GM23338 (cell line): Measurements from ENCODE around the gene ETV6. TPM values are rescaled to one million over a fixed set of nuclear protein-coding genes. Genes with fewer than 3 reads are reported as not detected.

Experiments
- ATAC-seq: fragments of 200-7000 bp; cut with Tn5 transposase; 3 replicates; pipeline ENCODE4 v1.9.1; 2020
- DNase-seq: peaks from one replicate; pipeline ENCODE4 v3.0.0-alpha.2; 2015; ENCODE audit warnings: low spot score
- H2AFZ ChIP-seq: fragments of 200-600 bp; sonication (generic); 2 replicates; pipeline ENCODE4 v1.8.0; 2016; ENCODE audit warnings: antibody characterized with exemption, mild to moderate bottlenecking, moderate library complexity
- H3F3A ChIP-seq: fragments of 200-600 bp; sonication (generic); replicated peaks from 2 replicates; pipeline ENCODE4 v1.8.0; 2017; ENCODE audit warnings: antibody characterized with exemption, mixed run types, low read depth
- H3K27ac ChIP-seq: fragments of 200-600 bp; sonication (generic); 2 replicates; pipeline ENCODE4 v1.6.1; 2016; ENCODE audit warnings: low read depth
- H3K27me3 ChIP-seq: fragments of 200-600 bp; sonication (generic); 2 replicates; pipeline ENCODE4 v1.8.0; 2016; ENCODE audit warnings: mild to moderate bottlenecking, mixed run types, moderate library complexity; ENCODE audit not compliant: insufficient read depth
- H3K36me3 ChIP-seq: fragments of 200-600 bp; sonication (generic); 2 replicates; pipeline ENCODE4 v1.8.0; 2016; ENCODE audit warnings: mild to moderate bottlenecking; ENCODE audit not compliant: insufficient read depth
- H3K4me1 ChIP-seq: fragments of 200-600 bp; sonication (generic); 2 replicates; pipeline ENCODE4 v1.8.0; 2016; ENCODE audit warnings: mild to moderate bottlenecking, moderate library complexity; ENCODE audit not compliant: insufficient read depth
- H3K4me2 ChIP-seq: fragments of 200-600 bp; sonication (generic); 2 replicates; pipeline ENCODE4 v1.7.1; 2017; ENCODE audit warnings: mixed run types
- H3K4me3 ChIP-seq: fragments of 200-600 bp; sonication (generic); 2 replicates; pipeline ENCODE4 v1.6.1; 2016; ENCODE audit warnings: mixed run types
- H3K79me2 ChIP-seq: fragments of 200-600 bp; sonication (generic); replicated peaks from 2 replicates; pipeline ENCODE4 v1.8.0; 2017; ENCODE audit warnings: mild to moderate bottlenecking; ENCODE audit not compliant: insufficient read depth
- H3K9me2 ChIP-seq: fragments of 200-600 bp; sonication (generic); 2 replicates; pipeline ENCODE4 v1.8.0; 2017; ENCODE audit not compliant: insufficient read depth
- H4K20me1 ChIP-seq: fragments of 200-600 bp; sonication (generic); replicated peaks from 2 replicates; pipeline ENCODE4 v1.8.0; 2017; ENCODE audit warnings: mild to moderate bottlenecking; ENCODE audit not compliant: insufficient read depth
- H3K27ac Mint-ChIP-seq: 2 replicates; pipeline ENCODE4 v1.8.0; 2020; ENCODE audit warnings: inconsistent platforms, mild to moderate bottlenecking, moderate library complexity, mixed read lengths
- H3K27me3 Mint-ChIP-seq: 3 replicates; pipeline ENCODE4 v1.8.0; 2022; ENCODE audit warnings: low read depth, mild to moderate bottlenecking, moderate library complexity, mixed read lengths, inconsistent platforms; ENCODE audit not compliant: insufficient read depth, poor library complexity
- H3K36me3 Mint-ChIP-seq: 3 replicates; pipeline ENCODE4 v1.8.0; 2021; ENCODE audit warnings: low read depth, mild to moderate bottlenecking, inconsistent platforms, moderate library complexity, mixed read lengths
- H3K4me1 Mint-ChIP-seq: 3 replicates; pipeline ENCODE4 v1.8.0; 2020; ENCODE audit warnings: mild to moderate bottlenecking, inconsistent platforms, mixed read lengths
- H3K4me3 Mint-ChIP-seq: 3 replicates; pipeline ENCODE4 v1.8.0; 2021; ENCODE audit warnings: moderate library complexity, mild to moderate bottlenecking, inconsistent platforms, mixed read lengths
- H3K9me3 Mint-ChIP-seq: 3 replicates; pipeline ENCODE4 v1.8.0; 2020; ENCODE audit warnings: moderate library complexity, mild to moderate bottlenecking, inconsistent platforms, mixed read lengths
- CREB1 ChIP-seq: fragments of 250-450 bp; sonication (Bioruptor Pico); IDR thresholded peaks from 2 replicates; pipeline ENCODE4 v1.5.0; 2020; ENCODE audit warnings: low read depth, mild to moderate bottlenecking, moderate library complexity
- CTCF ChIP-seq, 2 experiments: fragments of 200-600 bp in 1 of 2; sonication (generic) in 1 of 2; conservative IDR thresholded peaks; 2 replicates each; pipeline versions ENCODE4 v1.5.1 to v1.6.1; 2016 to 2017; ENCODE audit warnings: antibody characterized with exemption in 2 of 2, low read depth in 2 of 2, mild to moderate bottlenecking in 2 of 2, moderate library complexity in 1 of 2
- ETS1 ChIP-seq: IDR thresholded peaks from 2 replicates; pipeline ENCODE4 v1.6.1; 2016; ENCODE audit warnings: antibody characterized with exemption
- EZH2 ChIP-seq: fragments of 200-600 bp; sonication (generic); IDR thresholded peaks from one replicate; pipeline ENCODE4 v1.8.0; 2017; ENCODE audit warnings: antibody characterized with exemption, mild to moderate bottlenecking, low read depth; ENCODE audit not compliant: unreplicated experiment
- EZH2phosphoT487 ChIP-seq: fragments of 200-600 bp; sonication (generic); IDR thresholded peaks from one replicate; pipeline ENCODE4 v1.8.1; 2018; ENCODE audit warnings: antibody characterized with exemption; ENCODE audit not compliant: unreplicated experiment
- JUNB ChIP-seq: IDR thresholded peaks from one replicate; pipeline ENCODE4 v1.6.1; 2016; ENCODE audit warnings: antibody characterized with exemption; ENCODE audit not compliant: unreplicated experiment
- NANOG ChIP-seq: IDR thresholded peaks from 2 replicates; pipeline ENCODE4 v1.6.1; 2016; ENCODE audit warnings: antibody characterized with exemption, borderline replicate concordance
- POLR2AphosphoS5 ChIP-seq: IDR thresholded peaks from 2 replicates; pipeline ENCODE4 v1.6.1; 2016; ENCODE audit warnings: antibody characterized with exemption, low read depth
- REST ChIP-seq: IDR thresholded peaks from one replicate; pipeline ENCODE4 v1.6.1; 2018; ENCODE audit warnings: antibody characterized with exemption; ENCODE audit not compliant: unreplicated experiment
- STAT1 ChIP-seq: IDR thresholded peaks from one replicate; pipeline ENCODE4 v1.6.1; 2016; ENCODE audit warnings: antibody characterized with exemption; ENCODE audit not compliant: unreplicated experiment
- ZNF114 ChIP-seq: fragments of 250-450 bp; sonication (Bioruptor Pico); IDR thresholded peaks from 2 replicates; pipeline ENCODE4 v1.5.0; 2020; ENCODE audit warnings: mild to moderate bottlenecking, moderate library complexity
- ZNF331 ChIP-seq: fragments of 250-450 bp; sonication (Bioruptor Pico); IDR thresholded peaks from 2 replicates; pipeline ENCODE4 v1.5.0; 2020; ENCODE audit warnings: low read depth, mild to moderate bottlenecking, moderate library complexity
- ZNF462 ChIP-seq: fragments of 250-450 bp; sonication (Bioruptor Pico); IDR thresholded peaks from 2 replicates; pipeline ENCODE4 v1.5.0; 2020; ENCODE audit warnings: mild to moderate bottlenecking, moderate library complexity
- polyA plus RNA-seq: library from polyadenylated mRNA; unstranded; fragments of >200 nt; fragmentation: Nextera tagmentation; extraction: Ambion mirVana; gene quantifications from 2 replicates; pipeline ENCODE4 v1.2.1, GENCODE V29; 2016
- total RNA-seq: library from RNA; depleted of rRNA; stranded (reverse); fragments of >200 nt; shearing (Covaris generic); gene quantifications from 2 replicates; pipeline ENCODE4 v1.2.3, GENCODE V29; 2014

Gene ETV6
- total and polyA plus RNA-seq, 2 experiments from 2014 or later: 7.5 to 15.1 TPM

- Mint-ChIP-seq H3K9me3 (no peaks in the 10 kb centered on the region), H3K27me3 (peaks cover 3% of the 10 kb centered on the region), H3K4me3 (no peak overlapping the region), H3K27ac (no peak overlapping the region), H3K4me1 (peaks cover 12% of the 10 kb centered on the region; the same call in 2 of the 3 replicates), H3K36me3 (peaks cover 14% of the 10 kb centered on the region)
- Histone ChIP-seq H3K79me2 (no peaks in the 10 kb centered on the region), H3K27me3 (no peaks in the 10 kb centered on the region), H2AFZ (no peak overlapping the region), H3K4me1 (no peaks in the 10 kb centered on the region), H3K9me2 (no peaks in the 10 kb centered on the region), H3K4me2 (no peak overlapping the region), H4K20me1 (no peaks in the 10 kb centered on the region; the same call in 1 of the 2 replicates), H3K4me3 (no peak overlapping the region), H3K36me3 (no peaks in the 10 kb centered on the region; the same call in 1 of the 2 replicates), H3F3A (no peaks in the 10 kb centered on the region), H3K27ac (no peak overlapping the region)
- TF ChIP-seq JUNB: no peak
- TF ChIP-seq REST: no peak
- no peak for TF ChIP-seq STAT1
- no peak for TF ChIP-seq ZNF114
- no peak for TF ChIP-seq NANOG
- no peak for TF ChIP-seq POLR2AphosphoS5
- TF ChIP-seq EZH2phosphoT487: no peak
- no peak for TF ChIP-seq CREB1
- no peak for TF ChIP-seq ZNF462 (CRISPR knock-in tag)
- TF ChIP-seq ETS1: no peak
- no peak for TF ChIP-seq EZH2
- no peak for TF ChIP-seq ZNF331
- TF ChIP-seq CTCF (conservative IDR thresholded peaks at IDR 0.05; ENCODE audit: low read depth in 2 of 2): no peak
- DNase-seq (no peak), ATAC-seq (no peak)
Measured at GRCh38 chr12:11837216-11837934, 187.9 kb downstream of the ETV6 start.
